HFFc6 (cell line): ENCODE measurements around the gene COX17. TPM values are rescaled to one million over a fixed set of nuclear protein-coding genes. Genes with fewer than 3 reads are reported as not detected.
A peak's percentile ranks its signal among the peaks of the same experiment; 100 is the strongest.

Experiments
- DNase-seq: peaks from one replicate; pipeline ENCODE4 v3.0.0-alpha.2; 2018
- H3K27ac Mint-ChIP-seq: 2 replicates; pipeline ENCODE4 v1.8.0; 2020; ENCODE audit warnings: mild to moderate bottlenecking, mixed read lengths
- H3K27me3 Mint-ChIP-seq: 2 replicates; pipeline ENCODE4 v1.8.0; 2021; ENCODE audit warnings: mild to moderate bottlenecking, moderate library complexity, mixed read lengths; ENCODE audit not compliant: insufficient read depth
- H3K36me3 Mint-ChIP-seq: 2 replicates; pipeline ENCODE4 v1.8.0; 2021; ENCODE audit warnings: low read depth, mixed read lengths
- H3K4me1 Mint-ChIP-seq: 2 replicates; pipeline ENCODE4 v1.8.0; 2020; ENCODE audit warnings: low read depth, mixed read lengths
- H3K4me3 Mint-ChIP-seq: 2 replicates; pipeline ENCODE4 v1.8.0; 2020; ENCODE audit warnings: mild to moderate bottlenecking, moderate library complexity, mixed read lengths
- H3K9me3 Mint-ChIP-seq: 2 replicates; pipeline ENCODE4 v1.8.0; 2020; ENCODE audit warnings: mild to moderate bottlenecking, mixed read lengths
- CTCF ChIP-seq: fragments of 200-600 bp; sonication (generic); IDR thresholded peaks from 2 replicates; pipeline ENCODE4 v1.5.0; 2021; ENCODE audit warnings: antibody characterized with exemption, mild to moderate bottlenecking
- total RNA-seq, 6 experiments: library from RNA; stranded (reverse); fragmentation: NEBNext Ultra II Directional; extraction: Animal tissue kit (Norgen Biotek cat#: 25700); gene quantifications; 2 replicates in 1 of 6; 3 replicates in 5 of 6; pipeline ENCODE4 v1.2.3, GENCODE V29; 2021

Gene COX17
- total RNA-seq, 6 experiments from 2014 or later = 28.9 to 41.0 (median 35.2) TPM

DNA sequence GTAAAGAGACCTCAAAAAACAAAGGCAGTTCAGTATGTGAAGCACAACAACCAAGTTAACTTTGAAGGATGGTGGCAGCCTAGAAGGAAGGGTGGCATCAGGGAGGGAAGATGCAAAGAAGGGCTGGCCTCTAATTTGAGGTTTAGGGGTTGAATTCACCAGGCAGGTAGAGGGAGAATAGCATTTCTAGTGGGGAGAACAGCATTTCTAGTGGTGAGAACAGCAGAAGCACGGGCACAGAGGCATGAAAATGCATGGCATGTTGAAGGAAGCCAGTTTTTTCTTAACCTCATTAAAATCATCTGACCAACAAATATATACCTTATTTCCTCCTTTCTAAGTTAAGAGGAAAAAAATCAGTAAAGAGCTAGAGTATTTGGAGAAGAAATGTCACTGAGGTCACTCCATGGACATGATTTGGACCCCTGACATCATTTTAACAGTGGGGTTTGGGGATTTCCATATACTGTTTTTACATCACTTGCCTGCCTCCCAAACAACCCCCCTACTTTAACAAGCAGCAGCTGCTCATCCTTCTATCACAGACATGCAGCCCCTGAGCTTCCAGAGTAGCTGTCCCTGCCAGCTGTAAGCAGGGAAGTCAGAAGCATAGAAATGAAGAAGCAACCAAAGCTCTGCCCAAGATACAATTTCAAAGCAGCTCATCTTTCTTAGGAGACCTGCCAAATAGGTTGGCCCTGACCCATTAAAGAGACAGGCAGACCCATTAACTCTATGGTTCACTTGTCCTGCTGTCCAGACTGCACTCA, 14.4 kb downstream of the COX17 start:
- H3K36me3 Mint-ChIP-seq = no peaks in the 10 kb centered on the region
- no peaks in the 10 kb centered on the region for H3K27me3 Mint-ChIP-seq
- peaks cover 48% of the 10 kb centered on the region for H3K4me1 Mint-ChIP-seq

GRCh38 chr3:119660474-119661440, 16.4 kb downstream of the COX17 start, which contains the start of gene POPDC2:
Gene POPDC2 (minus strand): TSS chr3:119660589. CDS start chr3:119660423, 166 bp downstream.
- H3K27me3 Mint-ChIP-seq = no peaks in the 10 kb centered on the region; the same call in 1 of the 2 replicates
- H3K4me3 Mint-ChIP-seq = no peak within 1 kb of the TSS
- H3K9me3 Mint-ChIP-seq = no peaks in the 10 kb centered on the region
- DNase-seq = no peak
- no peak for TF ChIP-seq CTCF
- H3K36me3 Mint-ChIP-seq = no peaks in the 10 kb centered on the region
- peaks cover 44% of the 10 kb centered on the region for H3K4me1 Mint-ChIP-seq
- H3K27ac Mint-ChIP-seq = no peak within 1 kb of the TSS

More for the DNA sequence above, 14.4 kb downstream of the COX17 start:
- TF ChIP-seq CTCF = peak; percentile 51
- H3K9me3 Mint-ChIP-seq = no peaks in the 10 kb centered on the region
- peak; percentile 44 for DNase-seq
- 0 out of 2 replicates have a peak overlapping the region, but pooled peaks have one; percentile 10 for H3K4me3 Mint-ChIP-seq
- H3K27ac Mint-ChIP-seq = peak overlapping the region; percentile 84

- no peak overlapping the region for H3K4me3 Mint-ChIP-seq
- H3K4me1 Mint-ChIP-seq = peaks cover 34% of the 10 kb centered on the region
- H3K27me3 Mint-ChIP-seq = peaks cover under 1% of the 10 kb centered on the region; the same call in 1 of the 2 replicates
- H3K27ac Mint-ChIP-seq = no peak overlapping the region
- no peak for DNase-seq
- H3K36me3 Mint-ChIP-seq = no peaks in the 10 kb centered on the region
- no peak for TF ChIP-seq CTCF
- H3K9me3 Mint-ChIP-seq = no peaks in the 10 kb centered on the region
These were observed 17.5 kb downstream of the COX17 start for GRCh38 chr3:119659606-119660291.

GRCh38 chr3:119658994-119659393, 18.2 kb downstream of the COX17 start:
- H3K27ac Mint-ChIP-seq = no peak overlapping the region
- no peak overlapping the region for H3K4me3 Mint-ChIP-seq
- TF ChIP-seq CTCF = no peak
- H3K36me3 Mint-ChIP-seq = no peaks in the 10 kb centered on the region
- peaks cover 27% of the 10 kb centered on the region for H3K4me1 Mint-ChIP-seq
- H3K9me3 Mint-ChIP-seq = no peaks in the 10 kb centered on the region
- no peak for DNase-seq
- peaks cover 5% of the 10 kb centered on the region; the same call in 1 of the 2 replicates for H3K27me3 Mint-ChIP-seq
